Measurements from ENCODE around the gene DHX30. TPM values are rescaled to one million over a fixed set of nuclear protein-coding genes. Genes with fewer than 3 reads are reported as not detected.

The DHX30 gene
- total and polyA plus RNA-seq, 2 of the 4 experiments (the other 2 are of a cell fraction): 55.6 to 57.2 TPM

DNA sequence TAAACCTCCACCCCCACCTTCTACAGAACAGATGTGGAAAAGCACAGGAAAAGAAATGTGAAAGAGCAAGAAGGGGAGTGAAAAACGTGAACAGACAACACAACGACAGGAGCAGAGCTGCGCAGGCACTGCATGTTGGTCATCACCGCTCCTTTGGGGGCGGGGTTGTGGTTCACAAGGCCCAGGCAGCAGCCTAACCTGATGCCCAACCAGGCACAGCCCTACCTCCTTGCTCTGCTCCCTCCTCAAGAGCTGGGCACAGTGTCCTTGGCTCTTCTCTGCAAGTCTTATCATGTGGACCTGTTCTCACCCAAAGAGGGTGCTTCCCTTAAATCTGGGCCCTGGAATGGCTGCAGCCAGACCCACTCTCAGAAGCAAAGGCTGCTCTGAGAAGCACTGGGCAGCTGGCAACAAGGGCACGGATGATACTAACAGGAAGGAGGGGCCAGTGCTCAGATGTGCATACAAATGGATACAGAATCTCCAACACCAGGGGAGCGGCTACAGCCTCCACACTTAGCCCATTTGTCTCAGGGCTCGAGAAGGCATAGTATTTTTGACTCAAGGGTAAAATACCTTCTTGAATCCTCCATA lies 64.6 kb downstream of the DHX30 start:
- no peak overlapping the region for H2AFZ ChIP-seq (replicated peaks; ENCODE audit: low read length, poor library complexity)

More for the DNA sequence above, 64.6 kb downstream of the DHX30 start:
- Histone ChIP-seq H3K23ac (ENCODE audit: low read depth, low read length) (no peak overlapping the region), H2AK9ac (replicated peaks; ENCODE audit: low read depth, low read length, poor library complexity) (no peak overlapping the region), H2AK5ac (ENCODE audit: low read depth, low read length) (no peak overlapping the region), H3K14ac (replicated peaks; ENCODE audit: low read depth, low read length) (no peak overlapping the region), H4K20me1 (ENCODE audit: insufficient read depth, low read length) (peaks cover 9% of the 10 kb centered on the region), H3K4me1 (ENCODE audit: control insufficient read depth, insufficient read depth, low read length) (no peaks in the 10 kb centered on the region), H4K8ac (ENCODE audit: low read depth in 2 of 2, low read length in 2 of 2) (no peak overlapping the region), H3K9ac (ENCODE audit: low read depth, low read length) (no peak overlapping the region), H2BK20ac (ENCODE audit: low read depth, low read length) (no peak overlapping the region), H2BK120ac (ENCODE audit: low read depth, low read length) (no peak overlapping the region), H3K36me3 (ENCODE audit: control insufficient read depth, insufficient read depth, low read length) (peaks cover 82% of the 10 kb centered on the region), H3K27me3 (ENCODE audit: control insufficient read depth, insufficient read depth, low read length) (no peaks in the 10 kb centered on the region), H3K4me2 (ENCODE audit: low read depth, low read length) (no peak overlapping the region), H3K4ac (ENCODE audit: low read depth, low read length) (no peak overlapping the region), H3K9me3 (ENCODE audit: control insufficient read depth, insufficient read depth, low read length) (no peaks in the 10 kb centered on the region), H3K56ac (ENCODE audit: extremely low read depth, insufficient read depth, low read length) (no peak overlapping the region), H4K5ac (ENCODE audit: low read depth, low read length) (no peak overlapping the region), H3K9me1 (ENCODE audit: insufficient read depth, low read length) (no peaks in the 10 kb centered on the region; the same call in 1 of the 2 replicates), H2BK5ac (ENCODE audit: low read depth, low read length, poor library complexity, severe bottlenecking) (no peak overlapping the region), H3K79me1 (ENCODE audit: low read depth in 1 of 2, low read length in 2 of 2) (peaks cover 41 to 58% of the 10 kb centered on the region in 2 experiments), H3K27ac (ENCODE audit: insufficient read depth, low read length) (no peak overlapping the region), H4K91ac (ENCODE audit: insufficient read depth, low read depth, low read length) (no peak overlapping the region), H3K18ac (ENCODE audit: low read depth, low read length) (no peak overlapping the region), H3K4me3 (ENCODE audit: insufficient read depth, low read depth, low read length) (no peak overlapping the region), H2BK15ac (ENCODE audit: low read depth, low read length) (no peak overlapping the region)
- CTCF ChIA-PET: no interaction called here
- DNase-seq (no peak), ATAC-seq (ENCODE audit: low read depth) (no peak)
- POLR2A ChIA-PET (ENCODE audit: unreplicated experiment): no interaction called here
- no TSS peak for BruUV-seq (replicated peaks)
- 91% methylated on average over 7 of the region's 8 CpGs; no CpG with 5 or more reads in 1 of the 2 experiments for WGBS, 2 experiments (ENCODE audit: extremely low coverage in 2 of 2, insufficient read length in 1 of 2)
- TF ChIP-seq CEBPB (IDR thresholded peaks at IDR 0.05; ENCODE audit: low read depth, low read length) (no peak), CHD1 (IDR thresholded peaks at IDR 0.05; ENCODE audit: low read depth, low read length) (no peak), POLR2A (IDR thresholded peaks at IDR 0.05; ENCODE audit: low read depth, low read length) (no peak), MAZ (IDR thresholded peaks at IDR 0.05; ENCODE audit: borderline replicate concordance, low read depth, low read length) (no peak), MXI1 (IDR thresholded peaks at IDR 0.05; ENCODE audit: borderline replicate concordance, low read depth, low read length) (no peak), NFE2L2 (IDR thresholded peaks at IDR 0.05; ENCODE audit: low read depth, low read length) (no peak), MAFK (IDR thresholded peaks at IDR 0.05; ENCODE audit: low read depth, low read length) (no peak), BHLHE40 (IDR thresholded peaks at IDR 0.05; ENCODE audit: low read depth, low read length) (no peak), RAD21 (IDR thresholded peaks at IDR 0.05; ENCODE audit: low read length) (no peak), RFX5 (IDR thresholded peaks at IDR 0.05; ENCODE audit: low read depth, low read length) (no peak), FOS (IDR thresholded peaks at IDR 0.05; ENCODE audit: low read depth, low read length) (no peak), RCOR1 (IDR thresholded peaks at IDR 0.05; ENCODE audit: insufficient replicate concordance, low read length) (no peak), SMC3 (IDR thresholded peaks at IDR 0.05; ENCODE audit: low read depth, low read length) (no peak)
- TF ChIP-seq, protein P1, sequence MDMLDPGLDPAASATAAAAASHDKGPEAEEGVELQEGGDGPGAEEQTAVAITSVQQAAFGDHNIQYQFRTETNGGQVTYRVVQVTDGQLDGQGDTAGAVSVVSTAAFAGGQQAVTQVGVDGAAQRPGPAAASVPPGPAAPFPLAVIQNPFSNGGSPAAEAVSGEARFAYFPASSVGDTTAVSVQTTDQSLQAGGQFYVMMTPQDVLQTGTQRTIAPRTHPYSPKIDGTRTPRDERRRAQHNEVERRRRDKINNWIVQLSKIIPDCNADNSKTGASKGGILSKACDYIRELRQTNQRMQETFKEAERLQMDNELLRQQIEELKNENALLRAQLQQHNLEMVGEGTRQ (IDR thresholded peaks at IDR 0.05; ENCODE audit: low read depth, low read length): no peak
- TF ChIP-seq, protein P2, sequence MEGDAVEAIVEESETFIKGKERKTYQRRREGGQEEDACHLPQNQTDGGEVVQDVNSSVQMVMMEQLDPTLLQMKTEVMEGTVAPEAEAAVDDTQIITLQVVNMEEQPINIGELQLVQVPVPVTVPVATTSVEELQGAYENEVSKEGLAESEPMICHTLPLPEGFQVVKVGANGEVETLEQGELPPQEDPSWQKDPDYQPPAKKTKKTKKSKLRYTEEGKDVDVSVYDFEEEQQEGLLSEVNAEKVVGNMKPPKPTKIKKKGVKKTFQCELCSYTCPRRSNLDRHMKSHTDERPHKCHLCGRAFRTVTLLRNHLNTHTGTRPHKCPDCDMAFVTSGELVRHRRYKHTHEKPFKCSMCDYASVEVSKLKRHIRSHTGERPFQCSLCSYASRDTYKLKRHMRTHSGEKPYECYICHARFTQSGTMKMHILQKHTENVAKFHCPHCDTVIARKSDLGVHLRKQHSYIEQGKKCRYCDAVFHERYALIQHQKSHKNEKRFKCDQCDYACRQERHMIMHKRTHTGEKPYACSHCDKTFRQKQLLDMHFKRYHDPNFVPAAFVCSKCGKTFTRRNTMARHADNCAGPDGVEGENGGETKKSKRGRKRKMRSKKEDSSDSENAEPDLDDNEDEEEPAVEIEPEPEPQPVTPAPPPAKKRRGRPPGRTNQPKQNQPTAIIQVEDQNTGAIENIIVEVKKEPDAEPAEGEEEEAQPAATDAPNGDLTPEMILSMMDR (conservative IDR thresholded peaks at IDR 0.05; ENCODE audit: low read depth, low read length): no peak
- TF ChIP-seq, protein P3, sequence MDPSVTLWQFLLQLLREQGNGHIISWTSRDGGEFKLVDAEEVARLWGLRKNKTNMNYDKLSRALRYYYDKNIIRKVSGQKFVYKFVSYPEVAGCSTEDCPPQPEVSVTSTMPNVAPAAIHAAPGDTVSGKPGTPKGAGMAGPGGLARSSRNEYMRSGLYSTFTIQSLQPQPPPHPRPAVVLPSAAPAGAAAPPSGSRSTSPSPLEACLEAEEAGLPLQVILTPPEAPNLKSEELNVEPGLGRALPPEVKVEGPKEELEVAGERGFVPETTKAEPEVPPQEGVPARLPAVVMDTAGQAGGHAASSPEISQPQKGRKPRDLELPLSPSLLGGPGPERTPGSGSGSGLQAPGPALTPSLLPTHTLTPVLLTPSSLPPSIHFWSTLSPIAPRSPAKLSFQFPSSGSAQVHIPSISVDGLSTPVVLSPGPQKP (IDR thresholded peaks at IDR 0.05; ENCODE audit: borderline replicate concordance, low read depth, low read length): no peak
- in situ Hi-C loops (cut with MboI; ENCODE audit: low sequenced_read_pairs) (loop anchor here (10.0 kb wide), 1 partner anchor 287 kb away; no protein-coding TSS in a partner anchor), dilution Hi-C loops (cut with HindIII; ENCODE audit: low sequenced_read_pairs, unreplicated experiment) (no loop called here), intact Hi-C loops (cut with micrococcal nuclease) (no loop called here)

Data from IMR-90 (cell line).